Small intestine (tissue), 16 donors: ENCODE measurements around the gene SPTBN2. TPM values are rescaled to one million over a fixed set of nuclear protein-coding genes. Genes with fewer than 3 reads are reported as not detected.

Experiments used
- DNase-seq, 2 donors: peaks; one replicate each; pipeline versions ENCODE4 v3.0.0 to v3.0.0-alpha.2; 2013
- FAIRE-seq: peaks from 2 replicates; lab custom pipeline; 2012; peaks lifted over from hg19 to GRCh38; lab: Jason Lieb, UNC
- H3K27ac ChIP-seq, 3 donors: one replicate each; pipeline ENCODE4 v1.5.1; 2013; ENCODE audit warnings: low read length in 2 of 3, mild to moderate bottlenecking in 2 of 3, control low read depth in 1 of 3, inconsistent platforms in 1 of 3, low read depth in 1 of 3, moderate library complexity in 1 of 3
- H3K27me3 ChIP-seq, 3 donors: one replicate each; pipeline ENCODE4 v1.6.1; 2013; ENCODE audit warnings: low read length in 3 of 3, inconsistent platforms in 1 of 3; ENCODE audit not compliant: control insufficient read depth in 3 of 3, insufficient read depth in 3 of 3
- H3K36me3 ChIP-seq, 3 donors: one replicate each; pipeline ENCODE4 v1.6.1; 2013; ENCODE audit warnings: low read length in 3 of 3, inconsistent platforms in 1 of 3, low read depth in 1 of 3, mild to moderate bottlenecking in 1 of 3, moderate library complexity in 1 of 3; ENCODE audit not compliant: control insufficient read depth in 3 of 3, insufficient read depth in 2 of 3
- H3K4me1 ChIP-seq, 3 donors: one replicate each; pipeline ENCODE4 v1.6.1; 2013; ENCODE audit warnings: low read length in 2 of 3, inconsistent platforms in 1 of 3, low read depth in 1 of 3, mild to moderate bottlenecking in 1 of 3, moderate library complexity in 1 of 3; ENCODE audit not compliant: control insufficient read depth in 3 of 3, insufficient read depth in 2 of 3
- H3K4me3 ChIP-seq, 3 donors: one replicate each; pipeline ENCODE4 v1.5.1; 2013; ENCODE audit warnings: low read length in 3 of 3, control low read depth in 1 of 3, inconsistent platforms in 1 of 3, low read depth in 1 of 3, mild to moderate bottlenecking in 1 of 3, moderate library complexity in 1 of 3
- H3K9me3 ChIP-seq, 2 donors: one replicate each; pipeline ENCODE4 v1.6.1; 2013; ENCODE audit warnings: low read depth in 1 of 2, low read length in 1 of 2; ENCODE audit not compliant: control insufficient read depth in 2 of 2, insufficient read depth in 1 of 2
- WGBS, 3 donors: extraction: QIAGEN DNeasy Blood & Tissue Kit; methylation state at CpG; one replicate each; pipeline ENCODE4 v1.1.7; 2013; 5-methylcytosine and 5-hydroxymethylcytosine counted together
- long read RNA-seq, 10 donors: transcript quantifications; one replicate each; lab custom pipeline, GENCODE V29; 2026
- polyA plus RNA-seq, 4 donors: library from polyadenylated mRNA; stranded (reverse) in 3 of 4; unstranded in 1 of 4; fragments of 200-250 nt in 3 of 4; fragments of 120-200 nt in 1 of 4; gene quantifications; one replicate each; pipeline versions ENCODE4 v1.2.1 to v1.2.3, GENCODE V29; 2013
- donor health status: healthy with polysubstance abuse.
- donor health status: control.
- donor health status: control.
- donor health status: Bipolar disorder and iron deficiency.
- donor health status: healthy.

Gene SPTBN2
- 1 to 10 TPM in 3 of 4 donors, under 1 TPM in 1; 0.27 to 5.0 (median 2.8) TPM for polyA plus RNA-seq
- long read RNA-seq, donor 1 = 0 reads
- long read RNA-seq, donor 2 = 0 reads
- long read RNA-seq, donor 3 = 0 reads
- long read RNA-seq, donor 4 = 0 reads
- long read RNA-seq, donor 5, partial matches to known transcripts = 0 of 1 reads
- long read RNA-seq, donor 5, other reads (novel, unspliced or antisense) = 0 of 1 reads
- long read RNA-seq, donor 6, partial matches to known transcripts = 0 of 1 reads
- long read RNA-seq, donor 6, other reads (novel, unspliced or antisense) = 0 of 1 reads
- long read RNA-seq, donor 7 = 0 reads
- long read RNA-seq, donor 8 = 0 reads
- long read RNA-seq, donor 9 = 0 reads
- long read RNA-seq, donor 10 = 0 reads

DNA sequence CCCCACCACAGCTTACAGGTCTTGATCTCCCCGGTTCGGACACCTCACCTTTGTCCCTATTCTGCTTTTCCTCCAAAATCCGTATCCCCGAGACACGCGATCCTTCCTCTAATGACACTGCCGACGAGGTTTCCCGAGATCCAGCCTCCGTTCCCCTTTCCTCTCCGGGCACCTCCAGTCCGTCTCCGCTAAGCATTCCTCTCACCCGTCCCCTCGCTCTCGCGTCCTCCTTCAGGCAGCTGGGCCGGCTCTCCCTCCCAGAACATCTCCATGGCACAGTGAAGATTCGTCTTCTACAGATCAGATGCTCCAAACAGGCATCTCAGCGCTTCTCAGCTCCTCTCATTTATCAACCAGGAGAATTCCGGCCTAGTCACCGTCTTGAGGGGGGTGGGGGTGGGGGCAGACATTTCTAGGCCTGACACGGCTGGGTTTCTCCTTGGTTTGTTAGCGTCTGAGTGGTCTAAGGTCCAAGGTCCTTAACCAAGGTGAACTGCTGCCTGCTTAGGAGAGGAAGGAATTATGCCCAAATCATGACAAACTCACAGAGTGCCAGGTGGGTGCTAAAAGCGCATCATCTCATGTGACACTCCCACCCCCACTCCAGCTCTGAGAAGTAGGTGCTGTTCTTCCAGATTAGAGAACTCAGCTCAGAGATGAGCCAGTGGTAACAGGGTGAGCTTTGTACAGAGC lies at the start of gene SPTBN2:
SPTBN2 (minus strand) TSS at position 524 of the 693 bp plus-strand sequence. CDS start 7,976 bp downstream, outside the sequence.
- Histone ChIP-seq H3K27me3 (peaks cover 8 to 48% (median 11%) of the 10 kb centered on the region in 3 donors), H3K4me3 (peak within 1 kb of the TSS; percentile 27 to 70 (median 42)), H3K36me3 (no peaks in the 10 kb centered on the region), H3K4me1 (peaks cover 2 to 7% (median 2%) of the 10 kb centered on the region in 3 donors), H3K27ac (no peak within 1 kb of the TSS), H3K9me3 (no peaks in the 10 kb centered on the region)
- FAIRE-seq = no peak
- peak in 1 of 2 donors; percentile 40 for DNase-seq
- 5 to 14% (median 12%) methylated on average over 25 of the region's 25 CpGs for WGBS, 3 donors

GRCh38 chr11:66768818-66769217 lies 39.8 kb upstream of the SPTBN2 start:
- Histone ChIP-seq H3K27me3 (no peaks in the 10 kb centered on the region), H3K9me3 (no peaks in the 10 kb centered on the region), H3K4me3 (no peak overlapping the region), H3K4me1 (no peaks in the 10 kb centered on the region), H3K36me3 (peaks cover 0 to 2% (median 2%) of the 10 kb centered on the region in 3 donors), H3K27ac (no peak overlapping the region)
- DNase-seq (no peak), FAIRE-seq (no peak)

- DNase-seq (no peak), FAIRE-seq (no peak)
- no peaks in the 10 kb centered on the region for H3K9me3 ChIP-seq
- H3K4me1 ChIP-seq = no peaks in the 10 kb centered on the region
- H3K4me3 ChIP-seq = no peak overlapping the region
- H3K36me3 ChIP-seq = peaks cover 0 to 6% (median 2%) of the 10 kb centered on the region in 3 donors
- H3K27me3 ChIP-seq = no peaks in the 10 kb centered on the region
- no peak overlapping the region for H3K27ac ChIP-seq
- 83 to 94% (median 93%) methylated on average over 3 of the region's 3 CpGs for WGBS, 3 donors
Measured at GRCh38 chr11:66768088-66768521, 39.1 kb upstream of the SPTBN2 start.

DNA sequence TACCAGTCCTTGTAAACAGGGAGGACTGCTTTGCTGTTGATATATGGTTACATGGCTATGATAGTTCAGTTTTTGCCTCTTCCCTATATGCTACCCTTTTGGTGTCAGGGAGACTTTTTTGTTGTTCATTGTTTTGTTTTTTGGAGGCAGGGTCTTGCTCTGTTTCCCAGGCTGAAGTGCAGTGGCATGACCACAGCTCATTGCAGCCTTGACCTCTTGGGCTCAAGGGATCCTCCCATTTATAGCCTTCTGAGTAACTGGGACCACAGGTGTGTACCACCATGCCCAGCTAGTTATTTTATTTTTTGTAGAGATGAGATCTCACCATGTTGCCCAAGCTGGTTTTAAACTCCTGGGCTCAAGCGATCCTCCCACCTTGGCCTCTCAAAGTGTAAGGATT lies 38.6 kb upstream of the SPTBN2 start:
- FAIRE-seq = no peak
- no peaks in the 10 kb centered on the region for H3K9me3 ChIP-seq
- no peak overlapping the region for H3K27ac ChIP-seq
- 97 to 100% (median 100%) methylated on average over 1 of the region's 1 CpG for WGBS, 3 donors
- H3K4me1 ChIP-seq = no peaks in the 10 kb centered on the region
- no peaks in the 10 kb centered on the region for H3K27me3 ChIP-seq
- peaks cover 0 to 6% (median 0%) of the 10 kb centered on the region in 3 donors for H3K36me3 ChIP-seq
- H3K4me3 ChIP-seq = no peak overlapping the region
- no peak for DNase-seq

GRCh38 chr11:66766681-66767080 lies 37.7 kb upstream of the SPTBN2 start:
- Histone ChIP-seq H3K27me3 (no peaks in the 10 kb centered on the region), H3K27ac (no peak overlapping the region), H3K9me3 (no peaks in the 10 kb centered on the region), H3K4me3 (no peak overlapping the region), H3K36me3 (peaks cover 2 to 14% (median 3%) of the 10 kb centered on the region in 3 donors), H3K4me1 (no peaks in the 10 kb centered on the region)
- DNase-seq (no peak), FAIRE-seq (no peak)
- 86 to 96% (median 90%) methylated on average over 2 of the region's 2 CpGs for WGBS, 3 donors

- Histone ChIP-seq H3K27me3 (no peaks in the 10 kb centered on the region), H3K4me1 (no peaks in the 10 kb centered on the region), H3K4me3 (no peak overlapping the region), H3K9me3 (no peaks in the 10 kb centered on the region), H3K27ac (no peak overlapping the region), H3K36me3 (peaks cover 2 to 22% (median 3%) of the 10 kb centered on the region in 3 donors)
- FAIRE-seq (no peak), DNase-seq (no peak)
- WGBS, 3 donors = 96 to 98% (median 97%) methylated on average over 26 to 27 of the region's 27 CpGs
Measured at GRCh38 chr11:66762088-66762487, 33.1 kb upstream of the SPTBN2 start.

GRCh38 chr11:66752148-66752547 lies 23.1 kb upstream of the SPTBN2 start:
- no peaks in the 10 kb centered on the region for H3K4me1 ChIP-seq
- no peak for FAIRE-seq
- no peak overlapping the region for H3K27ac ChIP-seq
- peak overlapping the region in 1 of 3 donors; percentile 6 for H3K4me3 ChIP-seq
- DNase-seq = no peak
- peaks cover 0 to 7% (median 2%) of the 10 kb centered on the region in 3 donors for H3K36me3 ChIP-seq
- 93 to 95% (median 94%) methylated on average over 4 of the region's 4 CpGs for WGBS, 3 donors
- H3K9me3 ChIP-seq = no peaks in the 10 kb centered on the region
- no peaks in the 10 kb centered on the region for H3K27me3 ChIP-seq

DNA sequence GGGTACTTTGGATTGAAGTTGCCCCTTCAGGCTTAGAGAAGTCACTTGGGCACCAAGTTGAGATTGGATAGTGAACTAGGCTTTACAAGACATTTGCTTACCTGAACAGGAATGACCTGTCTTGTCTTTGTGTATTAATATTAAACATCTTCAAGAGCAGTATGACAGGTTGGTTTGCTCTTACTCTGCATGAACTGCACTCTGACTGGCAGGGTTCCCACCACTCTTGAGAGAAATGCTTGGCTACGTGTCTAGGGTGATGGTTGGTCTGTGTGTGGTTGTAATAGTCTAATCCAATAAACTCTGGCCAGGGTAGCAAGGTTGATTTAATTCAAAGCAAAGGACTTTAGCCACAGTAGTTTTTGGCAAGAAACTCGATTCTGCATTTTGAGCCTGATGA lies 20.1 kb upstream of the SPTBN2 start:
- Histone ChIP-seq H3K27ac (no peak overlapping the region), H3K9me3 (no peaks in the 10 kb centered on the region), H3K27me3 (no peaks in the 10 kb centered on the region), H3K36me3 (peaks cover 0 to 5% (median 0%) of the 10 kb centered on the region in 3 donors), H3K4me1 (no peaks in the 10 kb centered on the region), H3K4me3 (no peak overlapping the region)
- DNase-seq (no peak), FAIRE-seq (no peak)
- 71 to 74% (median 73%) methylated on average over 2 of the region's 2 CpGs for WGBS, 3 donors
